WTC11 (cell line): ENCODE data around the gene RBFOX2. TPM values are rescaled to one million over a fixed set of nuclear protein-coding genes. Genes with fewer than 3 reads are reported as not detected.

Experiments used
- ATAC-seq: fragments of 200-7000 bp; cut with Tn5 transposase; 2 replicates; pipeline ENCODE4 v1.10.0; 2021; ENCODE audit warnings: mild to moderate bottlenecking, moderate library complexity
- CTCF ChIA-PET: fragments of 300-600 bp; sonication (Branson Sonifier 250); formaldehyde crosslinking; loops from one replicate; lab custom pipeline; 2021; ENCODE audit warnings: antibody characterized with exemption; lab: Charles Lee
- POLR2A ChIA-PET: fragments of 350-600 bp; sonication (Branson Sonifier 250); formaldehyde crosslinking; loops from one replicate; lab custom pipeline; 2021; ENCODE audit warnings: antibody characterized with exemption; lab: Charles Lee
- DNase-seq: peaks from one replicate; pipeline ENCODE4 v3.0.0; 2021; ENCODE audit warnings: low spot score
- H3K27ac Mint-ChIP-seq: 2 replicates; pipeline ENCODE4 v1.8.0; 2021; ENCODE audit warnings: mixed read lengths
- H3K27me3 Mint-ChIP-seq: 2 replicates; pipeline ENCODE4 v1.8.0; 2021; ENCODE audit warnings: low read depth, mild to moderate bottlenecking, moderate library complexity, mixed read lengths
- H3K36me3 Mint-ChIP-seq: 2 replicates; pipeline ENCODE4 v1.8.0; 2021; ENCODE audit warnings: mixed read lengths
- H3K4me1 Mint-ChIP-seq: 2 replicates; pipeline ENCODE4 v1.8.0; 2022; ENCODE audit warnings: mixed read lengths
- H3K4me3 Mint-ChIP-seq: 2 replicates; pipeline ENCODE4 v1.8.0; 2021; ENCODE audit warnings: mild to moderate bottlenecking, moderate library complexity, mixed read lengths
- H3K9me3 Mint-ChIP-seq: 2 replicates; pipeline ENCODE4 v1.8.0; 2021; ENCODE audit warnings: mixed read lengths
- AR ChIP-seq: fragments of 250-450 bp; sonication (Bioruptor Pico); IDR thresholded peaks from 2 replicates; pipeline ENCODE4 v1.9.0; 2021; ENCODE audit warnings: mild to moderate bottlenecking
- ARID4B ChIP-seq: sonication (generic); formaldehyde crosslinking; IDR thresholded peaks from 2 replicates; pipeline ENCODE4 v1.8.0; 2023; ENCODE audit warnings: missing genetic modification reagents, mild to moderate bottlenecking, borderline replicate concordance
- E2F1 ChIP-seq: sonication (generic); formaldehyde crosslinking; IDR thresholded peaks from 2 replicates; pipeline ENCODE4 v1.8.0; 2022; ENCODE audit warnings: mild to moderate bottlenecking, missing genetic modification reagents
- ELF4 ChIP-seq: sonication (generic); formaldehyde crosslinking; IDR thresholded peaks from 2 replicates; pipeline ENCODE4 v1.8.1; 2022; ENCODE audit warnings: low read depth, mild to moderate bottlenecking, moderate library complexity, missing genetic modification reagents
- ESRRA ChIP-seq: sonication (generic); formaldehyde crosslinking; IDR thresholded peaks from 2 replicates; pipeline ENCODE4 v1.8.1; 2022; ENCODE audit warnings: mild to moderate bottlenecking, missing genetic modification reagents, borderline replicate concordance
- ETV6 ChIP-seq: sonication (generic); formaldehyde crosslinking; IDR thresholded peaks from 2 replicates; pipeline ENCODE4 v1.8.1; 2022; ENCODE audit warnings: mild to moderate bottlenecking, missing genetic modification reagents
- FOXP1 ChIP-seq: sonication (generic); formaldehyde crosslinking; IDR thresholded peaks from 2 replicates; pipeline ENCODE4 v1.8.0; 2022; ENCODE audit warnings: missing genetic modification reagents, mild to moderate bottlenecking, moderate library complexity, borderline replicate concordance
- GRHL2 ChIP-seq: fragments of 250-450 bp; sonication (Bioruptor Pico); IDR thresholded peaks from 2 replicates; pipeline ENCODE4 v1.8.0; 2022; ENCODE audit warnings: mild to moderate bottlenecking, moderate library complexity; ENCODE audit not compliant: insufficient replicate concordance, severe bottlenecking
- KAT7 ChIP-seq: sonication (generic); formaldehyde crosslinking; IDR thresholded peaks from 2 replicates; pipeline ENCODE4 v1.8.1; 2023; ENCODE audit warnings: missing genetic modification reagents, mild to moderate bottlenecking, borderline replicate concordance
- NR1H2 ChIP-seq: sonication (generic); formaldehyde crosslinking; IDR thresholded peaks from 2 replicates; pipeline ENCODE4 v1.9.0; 2021; ENCODE audit warnings: mild to moderate bottlenecking, moderate library complexity, missing genetic modification reagents
- PRDM15 ChIP-seq: sonication (generic); formaldehyde crosslinking; IDR thresholded peaks from 2 replicates; pipeline ENCODE4 v1.8.0; 2022; ENCODE audit warnings: missing genetic modification reagents
- RORB ChIP-seq: fragments of 250-450 bp; sonication (Bioruptor Pico); IDR thresholded peaks from 2 replicates; pipeline ENCODE4 v1.9.0; 2021; ENCODE audit warnings: mild to moderate bottlenecking
- SP1 ChIP-seq: sonication (generic); formaldehyde crosslinking; conservative IDR thresholded peaks from 2 replicates; pipeline ENCODE4 v1.8.1; 2022; ENCODE audit warnings: missing genetic modification reagents
- TEAD1 ChIP-seq: sonication (generic); formaldehyde crosslinking; IDR thresholded peaks from 2 replicates; pipeline ENCODE4 v1.8.0; 2022; ENCODE audit warnings: mild to moderate bottlenecking, missing genetic modification reagents
- TP53 ChIP-seq: sonication (generic); formaldehyde crosslinking; IDR thresholded peaks from 2 replicates; pipeline ENCODE4 v1.8.1; 2023; ENCODE audit warnings: mild to moderate bottlenecking, missing genetic modification reagents
- USF2 ChIP-seq: sonication (generic); formaldehyde crosslinking; IDR thresholded peaks from 2 replicates; pipeline ENCODE4 v1.8.1; 2023; ENCODE audit warnings: mild to moderate bottlenecking, missing genetic modification reagents, moderate library complexity
- ZNF219 ChIP-seq: sonication (generic); formaldehyde crosslinking; IDR thresholded peaks from 2 replicates; pipeline ENCODE4 v1.8.0; 2023; ENCODE audit warnings: missing genetic modification reagents, mild to moderate bottlenecking, borderline replicate concordance
- ZNF416 ChIP-seq: fragments of 250-450 bp; sonication (Bioruptor Pico); IDR thresholded peaks from 2 replicates; pipeline ENCODE4 v1.9.0; 2021; ENCODE audit warnings: mild to moderate bottlenecking, inconsistent platforms
- total RNA-seq: library from RNA; stranded (reverse); gene quantifications from 3 replicates; pipeline ENCODE4 v1.2.3, GENCODE V29; 2021

RBFOX2 gene
- total RNA-seq, 1 experiment from 2014 or later: 107 TPM

GRCh38 chr22:36067235-36067558, 38.6 kb upstream of the RBFOX2 start:
- POLR2A ChIA-PET: no interaction called here

More at GRCh38 chr22:36067235-36067558, 38.6 kb upstream of the RBFOX2 start:
- H3K9me3 Mint-ChIP-seq: no peaks in the 10 kb centered on the region
- CTCF ChIA-PET: interaction anchor here (1.1 to 2.8 kb wide), 10 partner anchors 11 to 136 kb away, joined by 9 to 82 read pairs (median 22); no protein-coding TSS in a partner anchor
- no peak for TF ChIP-seq ZNF416 (CRISPR knock-in tag)
- no peak for TF ChIP-seq ZNF219 (CRISPR knock-in tag)
- no peak for TF ChIP-seq SP1 (CRISPR knock-in tag)
- no peak for TF ChIP-seq KAT7 (CRISPR knock-in tag)
- TF ChIP-seq NR1H2 (CRISPR knock-in tag): no peak
- no peak for TF ChIP-seq RORB (CRISPR knock-in tag)
- TF ChIP-seq ARID4B (CRISPR knock-in tag): no peak
- TF ChIP-seq TP53 (CRISPR knock-in tag): no peak
- TF ChIP-seq E2F1 (CRISPR knock-in tag): no peak
- no peak for TF ChIP-seq AR (CRISPR knock-in tag)
- TF ChIP-seq FOXP1: no peak
- TF ChIP-seq ESRRA: no peak
- no peak for TF ChIP-seq GRHL2 (CRISPR knock-in tag)
- TF ChIP-seq TEAD1: no peak
- TF ChIP-seq ETV6 (CRISPR knock-in tag): no peak
- TF ChIP-seq USF2 (CRISPR knock-in tag): no peak
- no peak for TF ChIP-seq ELF4 (CRISPR knock-in tag)
- TF ChIP-seq PRDM15 (CRISPR knock-in tag): no peak
- no peak for ATAC-seq
- no peaks in the 10 kb centered on the region for H3K36me3 Mint-ChIP-seq
- peaks cover 7% of the 10 kb centered on the region; the same call in 1 of the 2 replicates for H3K4me1 Mint-ChIP-seq
- H3K27me3 Mint-ChIP-seq: no peaks in the 10 kb centered on the region; the same call in 1 of the 2 replicates
- H3K27ac Mint-ChIP-seq: no peak overlapping the region
- no peak overlapping the region for H3K4me3 Mint-ChIP-seq
- no peak for DNase-seq
